ENCODE data around the gene SEMA6A.
A peak's percentile ranks its signal among the peaks of the same experiment; 100 is the strongest.

GRCh38 chr5:116438979-116439554 lies 135.6 kb downstream of the SEMA6A start:
- TF ChIP-seq, protein P1, sequence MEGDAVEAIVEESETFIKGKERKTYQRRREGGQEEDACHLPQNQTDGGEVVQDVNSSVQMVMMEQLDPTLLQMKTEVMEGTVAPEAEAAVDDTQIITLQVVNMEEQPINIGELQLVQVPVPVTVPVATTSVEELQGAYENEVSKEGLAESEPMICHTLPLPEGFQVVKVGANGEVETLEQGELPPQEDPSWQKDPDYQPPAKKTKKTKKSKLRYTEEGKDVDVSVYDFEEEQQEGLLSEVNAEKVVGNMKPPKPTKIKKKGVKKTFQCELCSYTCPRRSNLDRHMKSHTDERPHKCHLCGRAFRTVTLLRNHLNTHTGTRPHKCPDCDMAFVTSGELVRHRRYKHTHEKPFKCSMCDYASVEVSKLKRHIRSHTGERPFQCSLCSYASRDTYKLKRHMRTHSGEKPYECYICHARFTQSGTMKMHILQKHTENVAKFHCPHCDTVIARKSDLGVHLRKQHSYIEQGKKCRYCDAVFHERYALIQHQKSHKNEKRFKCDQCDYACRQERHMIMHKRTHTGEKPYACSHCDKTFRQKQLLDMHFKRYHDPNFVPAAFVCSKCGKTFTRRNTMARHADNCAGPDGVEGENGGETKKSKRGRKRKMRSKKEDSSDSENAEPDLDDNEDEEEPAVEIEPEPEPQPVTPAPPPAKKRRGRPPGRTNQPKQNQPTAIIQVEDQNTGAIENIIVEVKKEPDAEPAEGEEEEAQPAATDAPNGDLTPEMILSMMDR (conservative IDR thresholded peaks at IDR 0.05; ENCODE audit: low read depth in 2 of 2) = peak in 1 of 2 experiments; percentile 18; a peak in 2 of 4 replicates
- no peak for TF ChIP-seq EZH2phosphoT487 (IDR thresholded peaks at IDR 0.05; ENCODE audit: unreplicated experiment)

Measured in GM23338 (cell line).